B cell (primary cell): ENCODE measurements around the gene HINFP. TPM values are rescaled to one million over a fixed set of nuclear protein-coding genes. Genes with fewer than 3 reads are reported as not detected.
A peak's percentile ranks its signal among the peaks of the same experiment; 100 is the strongest.
"Not testable (repeated sequence)": the region's sequence is repeated elsewhere in the genome, so short reads cannot be mapped to it uniquely, and the experiment has no call there.

Experiments
- ATAC-seq: fragments of 200-7000 bp; cut with Tn5 transposase; one replicate; pipeline ENCODE4 v1.10.0; 2021; ENCODE audit warnings: low read depth, mild to moderate bottlenecking, moderate number of reproducible peaks, moderate library complexity
- CTCF ChIA-PET: fragments of 350-600 bp; sonication (Branson Sonifier 250); formaldehyde crosslinking; loops from one replicate; lab custom pipeline; 2021; ENCODE audit warnings: antibody characterized with exemption, inconsistent platforms; lab: Charles Lee
- POLR2A ChIA-PET: fragments of 350-600 bp; sonication (Branson Sonifier 250); formaldehyde crosslinking; loops from one replicate; lab custom pipeline; 2021; ENCODE audit warnings: antibody characterized with exemption; lab: Charles Lee
- DNase-seq: peaks from one replicate; pipeline ENCODE4 v3.0.0; 2013
- H2AFZ ChIP-seq: 2 replicates; pipeline ENCODE4 v1.6.1; 2012; ENCODE audit warnings: mild to moderate bottlenecking, low read depth, low read length; ENCODE audit not compliant: insufficient read depth, poor library complexity, severe bottlenecking
- H3K27ac ChIP-seq, 2 donors: 1 replicate in 1 of 2; 2 replicates in 1 of 2; pipeline ENCODE4 v1.5.1; 2012 to 2013; ENCODE audit warnings: low read length in 2 of 2, mild to moderate bottlenecking in 2 of 2, moderate library complexity in 1 of 2
- H3K27me3 ChIP-seq, 4 experiments: fragments of 200-600 bp in 1 of 4; sonication (generic) in 1 of 4; replicated peaks in 1 of 4; 1 replicate in 2 of 4; 2 replicates in 2 of 4; pipeline versions ENCODE4 v1.6.1 to v1.7.0; 2013 to 2016; ENCODE audit warnings: low read length in 3 of 4, mild to moderate bottlenecking in 2 of 4, mixed read lengths in 1 of 4, moderate library complexity in 1 of 4; ENCODE audit not compliant: insufficient read depth in 4 of 4, control insufficient read depth in 3 of 4; ENCODE audit errors: control extremely low read depth in 1 of 4
- H3K36me3 ChIP-seq, 2 experiments: replicated peaks in 1 of 2; 1 replicate in 1 of 2; 2 replicates in 1 of 2; pipeline versions ENCODE4 v1.6.1 to v1.7.1; 2013; ENCODE audit warnings: low read length in 1 of 2; ENCODE audit not compliant: insufficient read depth in 2 of 2, control insufficient read depth in 1 of 2; ENCODE audit errors: control extremely low read depth in 1 of 2, extremely low read depth in 1 of 2
- H3K4me1 ChIP-seq, 2 donors: fragments of 200-600 bp in 1 of 2; sonication (generic) in 1 of 2; 1 replicate in 1 of 2; 2 replicates in 1 of 2; pipeline versions ENCODE4 v1.5.1 to v1.6.1; 2013 to 2017; ENCODE audit warnings: low read length in 2 of 2; ENCODE audit not compliant: control insufficient read depth in 2 of 2, insufficient read depth in 2 of 2
- H3K4me2 ChIP-seq: replicated peaks from 2 replicates; pipeline ENCODE3; 2012; ENCODE audit warnings: mild to moderate bottlenecking, low read depth, low read length; ENCODE audit not compliant: poor library complexity, severe bottlenecking
- H3K4me3 ChIP-seq, 5 experiments: fragments of 200-600 bp in 1 of 5; sonication (generic) in 1 of 5; 1 replicate in 3 of 5; 2 replicates in 2 of 5; pipeline versions ENCODE4 v1.5.1 to v1.7.0; 2011 to 2016; ENCODE audit warnings: low read length in 4 of 5, mild to moderate bottlenecking in 4 of 5, low read depth in 2 of 5, control low read depth in 1 of 5, moderate library complexity in 1 of 5; ENCODE audit not compliant: insufficient read depth in 1 of 5; ENCODE audit errors: control extremely low read depth in 1 of 5, extremely low read depth in 1 of 5
- H3K79me2 ChIP-seq: fragments of 200-600 bp; sonication (generic); one replicate; pipeline ENCODE4 v1.6.0; 2016; ENCODE audit warnings: low read length; ENCODE audit not compliant: control insufficient read depth, insufficient read depth
- H3K9ac ChIP-seq: fragments of 200-600 bp; sonication (generic); 2 replicates; pipeline ENCODE4 v1.6.1; 2017; ENCODE audit warnings: mild to moderate bottlenecking, low read length, moderate library complexity
- H3K9me3 ChIP-seq, 3 donors: one replicate each; pipeline versions ENCODE4 v1.6.1 to v1.7.1; 2013; ENCODE audit warnings: low read length in 2 of 3; ENCODE audit not compliant: control insufficient read depth in 2 of 3, insufficient read depth in 1 of 3; ENCODE audit errors: control extremely low read depth in 1 of 3
- H4K20me1 ChIP-seq: 2 replicates; pipeline ENCODE4 v1.6.0; 2012; ENCODE audit warnings: mild to moderate bottlenecking, low read length; ENCODE audit not compliant: insufficient read depth, control insufficient read depth, poor library complexity, severe bottlenecking
- H3K27ac Mint-ChIP-seq: one replicate; pipeline ENCODE4 v1.8.0; 2021; ENCODE audit warnings: mixed read lengths
- H3K27me3 Mint-ChIP-seq: one replicate; pipeline ENCODE4 v1.8.0; 2021; ENCODE audit warnings: mixed read lengths
- H3K4me1 Mint-ChIP-seq: one replicate; pipeline ENCODE4 v1.8.0; 2021; ENCODE audit warnings: mixed read lengths
- H3K4me3 Mint-ChIP-seq: one replicate; pipeline ENCODE4 v1.8.0; 2021; ENCODE audit warnings: mixed read lengths
- H3K9me3 Mint-ChIP-seq: one replicate; pipeline ENCODE4 v1.8.0; 2022; ENCODE audit warnings: mixed read lengths; ENCODE audit not compliant: insufficient read depth
- CTCF ChIP-seq: fragments of 200-600 bp; IDR thresholded peaks from one replicate; pipeline ENCODE4 v1.8.0; 2022; ENCODE audit warnings: antibody characterized with exemption, mild to moderate bottlenecking
- EZH2 ChIP-seq: IDR thresholded peaks from 2 replicates; pipeline ENCODE4 v1.6.1; 2012; ENCODE audit warnings: borderline replicate concordance, low read depth, mild to moderate bottlenecking, moderate library complexity, low read length; ENCODE audit not compliant: insufficient read depth, poor library complexity, severe bottlenecking
- WGBS: methylation state at CpG from one replicate; pipeline ENCODE4 v1.1.5; 2013; ENCODE audit warnings: missing lambda C conversion rate; ENCODE audit not compliant: insufficient coverage; 5-methylcytosine and 5-hydroxymethylcytosine counted together
- intact Hi-C: fragments of 100-400 bp; cut with micrococcal nuclease; formaldehyde crosslinking; loops from one replicate; pipeline ENCODE4 v1.10.0; 2022
- polyA plus RNA-seq: library from polyadenylated mRNA; depleted of rRNA; stranded (reverse); fragments of >200 nt; gene quantifications from 2 replicates; pipeline ENCODE4 v1.2.3, GENCODE V29; 2012
- total RNA-seq, 2 donors: library from RNA; stranded (reverse); fragments of 120-200 nt in 1 of 2; gene quantifications; 1 replicate in 1 of 2; 2 replicates in 1 of 2; pipeline versions ENCODE4 v1.2.3 to v1.2.4, GENCODE V29; 2013 to 2022

The HINFP gene
- total and polyA plus RNA-seq, 2 donors (not counting 1 experiment from before 2014, with no cell fraction given), result 60.6 to 78.7 TPM

GRCh38 chr11:119101759-119102423, 19.5 kb upstream of the HINFP start, which contains the start of gene DPAGT1:
Gene DPAGT1, minus strand, starts transcription at chr11:119101853. Its CDS starts 198 bp downstream, at chr11:119101655.
- ATAC-seq (peak; percentile 84), DNase-seq (peak; percentile 93)
- H3K9me3 Mint-ChIP-seq, result no peaks in the 10 kb centered on the region
- H3K27ac Mint-ChIP-seq, result peak within 1 kb of the TSS; percentile 98
- H3K4me2 ChIP-seq, result peak within 1 kb of the TSS; percentile 88
- no peaks in the 10 kb centered on the region for H4K20me1 ChIP-seq
- peaks cover 33 to 46% of the 10 kb centered on the region in 2 donors for H3K4me1 ChIP-seq
- ChIA-PET POLR2A (interaction anchor here (0.6 to 2.0 kb wide), 12 partner anchors 9 to 531 kb away, joined by 3 to 11 read pairs (median 6); partner anchors contain the start of genes HINFP, HMBS, RPS25 and SLC37A4), CTCF (interaction anchor here (0.7 to 1.5 kb wide), 11 partner anchors 16 to 412 kb away, joined by 3 to 9 read pairs (median 3); partner anchors contain the start of genes HMBS, NLRX1 and VPS11)
- TF ChIP-seq CTCF (no peak), EZH2 (no peak)
- peak within 1 kb of the TSS; percentile 93 for H3K4me3 Mint-ChIP-seq
- no peaks in the 10 kb centered on the region for H3K9me3 ChIP-seq
- WGBS, result 0% methylated on average over 22 of the region's 32 CpGs
- H3K27me3 Mint-ChIP-seq, result no peaks in the 10 kb centered on the region
- peak within 1 kb of the TSS; percentile 75 to 100 (median 89) for H3K4me3 ChIP-seq
- no peaks in the 10 kb centered on the region for H3K27me3 ChIP-seq
- intact Hi-C loops, result loop anchor here (1.0 to 2.0 kb wide), 6 partner anchors 17 to 104 kb away; partner anchors contain the start of genes CENATAC, HINFP, HYOU1 and RPS25
- H3K4me1 Mint-ChIP-seq, result peaks cover 61% of the 10 kb centered on the region
- H3K36me3 ChIP-seq, result peaks cover 8 to 15% of the 10 kb centered on the region in 2 experiments
- H3K9ac ChIP-seq, result peak within 1 kb of the TSS; percentile 86
- peaks cover 26% of the 10 kb centered on the region for H3K79me2 ChIP-seq
- H2AFZ ChIP-seq, result peak within 1 kb of the TSS; percentile 94
- peak within 1 kb of the TSS; percentile 88 to 91 for H3K27ac ChIP-seq

- peak overlapping the region; percentile 85 for H3K27ac Mint-ChIP-seq
- peak overlapping the region; percentile 77 for H3K4me3 Mint-ChIP-seq
- Histone ChIP-seq H3K4me1 (peaks cover 29 to 39% of the 10 kb centered on the region in 2 donors), H3K79me2 (peaks cover 35% of the 10 kb centered on the region), H3K9ac (peak overlapping the region; percentile 86), H3K4me2 (peak overlapping the region; percentile 88), H3K4me3 (peak overlapping the region in 1 of 5 experiments; percentile 82)
- intact Hi-C loops, result loop anchor here (2.0 kb wide), 1 partner anchor 46 kb away; the partner anchor contains the start of gene HYOU1
- H2AFZ ChIP-seq, H3K36me3 ChIP-seq, ATAC-seq, H3K27ac ChIP-seq, H3K27me3 ChIP-seq, H4K20me1 ChIP-seq, H3K27me3 Mint-ChIP-seq, DNase-seq, H3K9me3 ChIP-seq, H3K9me3 Mint-ChIP-seq: not testable (repeated sequence)
- POLR2A ChIA-PET, result interaction anchor here (0.6 to 2.0 kb wide), 5 partner anchors 9 to 90 kb away, joined by 3 to 14 read pairs (median 8); partner anchors contain the start of genes ABCG4 and HMBS
- H3K4me1 Mint-ChIP-seq, result peaks cover 56% of the 10 kb centered on the region
- WGBS, result 96% methylated on average over 12 of the region's 18 CpGs
- CTCF ChIA-PET, result interaction anchor here (0.6 to 1.3 kb wide), 2 partner anchors 94 to 413 kb away, joined by 3 to 4 read pairs; no protein-coding TSS in a partner anchor
Measured at GRCh38 chr11:119103161-119103664, 18.2 kb upstream of the HINFP start.
